ENCODE results near the gene NPSR1. TPM values are rescaled to one million over a fixed set of nuclear protein-coding genes. Genes with fewer than 3 reads are reported as not detected.

The NPSR1 gene
- total RNA-seq, 2 experiments from 2014 or later: not detected

- BruUV-seq (replicated peaks): no TSS peak
- Histone ChIP-seq H4K20me1 (ENCODE audit: insufficient read depth, low read length) (no peaks in the 10 kb centered on the region), H3K9me3 (ENCODE audit: low read length) (no peaks in the 10 kb centered on the region), H3K4me1 (ENCODE audit: insufficient read depth, low read length, poor library complexity, severe bottlenecking) (no peaks in the 10 kb centered on the region), H3K4me3 (ENCODE audit: low read depth, low read length, poor library complexity, severe bottlenecking) (no peak overlapping the region), H3K4me2 (ENCODE audit: low read length) (no peak overlapping the region), H2AFZ (ENCODE audit: low read length) (no peak overlapping the region), H3K9me2 (ENCODE audit: insufficient read depth, low read length) (no peaks in the 10 kb centered on the region), H3K27ac (ENCODE audit: low read depth, low read length, poor library complexity, severe bottlenecking) (no peak overlapping the region), H3K36me3 (ENCODE audit: insufficient read depth, low read length) (no peaks in the 10 kb centered on the region), H3K79me2 (ENCODE audit: insufficient read depth, low read depth, low read length) (no peaks in the 10 kb centered on the region)
- intact Hi-C loops (cut with micrococcal nuclease; ENCODE audit: unreplicated experiment): no loop called here
- DNase-seq (ENCODE audit: low spot score): no peak
- ChIA-PET CTCF (ENCODE audit: unreplicated experiment) (no interaction called here), POLR2A (interaction anchor here (1.4 kb wide), 1 partner anchor 28 kb away, joined by 3 read pairs; no protein-coding TSS in a partner anchor)
- TF ChIP-seq EZH2phosphoT487 (IDR thresholded peaks at IDR 0.05; ENCODE audit: borderline replicate concordance, low read depth, low read length) (no peak), CTCF (conservative IDR thresholded peaks at IDR 0.05; ENCODE audit: low read length) (no peak)
Measured at GRCh38 chr7:34735526-34735925, 77.5 kb downstream of the NPSR1 start.

- Histone ChIP-seq H2AFZ (ENCODE audit: low read length) (no peak overlapping the region), H4K20me1 (ENCODE audit: insufficient read depth, low read length) (no peaks in the 10 kb centered on the region), H3K9me3 (ENCODE audit: low read length) (no peaks in the 10 kb centered on the region), H3K36me3 (ENCODE audit: insufficient read depth, low read length) (no peaks in the 10 kb centered on the region), H3K4me3 (ENCODE audit: low read depth, low read length, poor library complexity, severe bottlenecking) (no peak overlapping the region), H3K79me2 (ENCODE audit: insufficient read depth, low read depth, low read length) (no peaks in the 10 kb centered on the region), H3K27ac (ENCODE audit: low read depth, low read length, poor library complexity, severe bottlenecking) (no peak overlapping the region), H3K4me2 (ENCODE audit: low read length) (no peak overlapping the region), H3K4me1 (ENCODE audit: insufficient read depth, low read length, poor library complexity, severe bottlenecking) (no peaks in the 10 kb centered on the region), H3K9me2 (ENCODE audit: insufficient read depth, low read length) (no peaks in the 10 kb centered on the region)
- ChIA-PET CTCF (ENCODE audit: unreplicated experiment) (no interaction called here), POLR2A (interaction anchor here (0.7 kb wide), 1 partner anchor 1775 kb away, joined by 3 read pairs; no protein-coding TSS in a partner anchor)
- BruUV-seq (replicated peaks): no TSS peak
- intact Hi-C loops (cut with micrococcal nuclease; ENCODE audit: unreplicated experiment): no loop called here
- no peak for DNase-seq (ENCODE audit: low spot score)
- TF ChIP-seq EZH2phosphoT487 (IDR thresholded peaks at IDR 0.05; ENCODE audit: borderline replicate concordance, low read depth, low read length): no peak
- TF ChIP-seq CTCF (conservative IDR thresholded peaks at IDR 0.05; ENCODE audit: low read length): no peak
Measured at GRCh38 chr7:34739651-34740300, 81.8 kb downstream of the NPSR1 start.

- intact Hi-C loops (cut with micrococcal nuclease; ENCODE audit: unreplicated experiment): no loop called here
- Histone ChIP-seq H3K9me3 (ENCODE audit: low read length) (no peaks in the 10 kb centered on the region), H3K4me3 (ENCODE audit: low read depth, low read length, poor library complexity, severe bottlenecking) (no peak overlapping the region), H4K20me1 (ENCODE audit: insufficient read depth, low read length) (no peaks in the 10 kb centered on the region), H2AFZ (ENCODE audit: low read length) (no peak overlapping the region), H3K4me2 (ENCODE audit: low read length) (no peak overlapping the region), H3K36me3 (ENCODE audit: insufficient read depth, low read length) (no peaks in the 10 kb centered on the region), H3K27ac (ENCODE audit: low read depth, low read length, poor library complexity, severe bottlenecking) (no peak overlapping the region), H3K4me1 (ENCODE audit: insufficient read depth, low read length, poor library complexity, severe bottlenecking) (no peaks in the 10 kb centered on the region), H3K79me2 (ENCODE audit: insufficient read depth, low read depth, low read length) (no peaks in the 10 kb centered on the region), H3K9me2 (ENCODE audit: insufficient read depth, low read length) (no peaks in the 10 kb centered on the region)
- POLR2A ChIA-PET: no interaction called here
- no TSS peak for BruUV-seq (replicated peaks)
- no peak for DNase-seq (ENCODE audit: low spot score)
- CTCF ChIA-PET (ENCODE audit: unreplicated experiment): no interaction called here
- TF ChIP-seq EZH2phosphoT487 (IDR thresholded peaks at IDR 0.05; ENCODE audit: borderline replicate concordance, low read depth, low read length) (no peak), CTCF (conservative IDR thresholded peaks at IDR 0.05; ENCODE audit: low read length) (no peak)
Measured at GRCh38 chr7:34740840-34741239, 82.8 kb downstream of the NPSR1 start.

All from OCI-LY7 (cell line).